SIG-M5 treated with dmso at 0.1 percent for 504 hours (cell line): ENCODE measurements around the gene TSSK2.

Experiments used
- DNase-seq: peaks from one replicate; lab custom pipeline; 2025; ENCODE audit not compliant: unreplicated experiment; lab: John Stamatoyannopoulos, UW

The TSSK2 gene

DNA sequence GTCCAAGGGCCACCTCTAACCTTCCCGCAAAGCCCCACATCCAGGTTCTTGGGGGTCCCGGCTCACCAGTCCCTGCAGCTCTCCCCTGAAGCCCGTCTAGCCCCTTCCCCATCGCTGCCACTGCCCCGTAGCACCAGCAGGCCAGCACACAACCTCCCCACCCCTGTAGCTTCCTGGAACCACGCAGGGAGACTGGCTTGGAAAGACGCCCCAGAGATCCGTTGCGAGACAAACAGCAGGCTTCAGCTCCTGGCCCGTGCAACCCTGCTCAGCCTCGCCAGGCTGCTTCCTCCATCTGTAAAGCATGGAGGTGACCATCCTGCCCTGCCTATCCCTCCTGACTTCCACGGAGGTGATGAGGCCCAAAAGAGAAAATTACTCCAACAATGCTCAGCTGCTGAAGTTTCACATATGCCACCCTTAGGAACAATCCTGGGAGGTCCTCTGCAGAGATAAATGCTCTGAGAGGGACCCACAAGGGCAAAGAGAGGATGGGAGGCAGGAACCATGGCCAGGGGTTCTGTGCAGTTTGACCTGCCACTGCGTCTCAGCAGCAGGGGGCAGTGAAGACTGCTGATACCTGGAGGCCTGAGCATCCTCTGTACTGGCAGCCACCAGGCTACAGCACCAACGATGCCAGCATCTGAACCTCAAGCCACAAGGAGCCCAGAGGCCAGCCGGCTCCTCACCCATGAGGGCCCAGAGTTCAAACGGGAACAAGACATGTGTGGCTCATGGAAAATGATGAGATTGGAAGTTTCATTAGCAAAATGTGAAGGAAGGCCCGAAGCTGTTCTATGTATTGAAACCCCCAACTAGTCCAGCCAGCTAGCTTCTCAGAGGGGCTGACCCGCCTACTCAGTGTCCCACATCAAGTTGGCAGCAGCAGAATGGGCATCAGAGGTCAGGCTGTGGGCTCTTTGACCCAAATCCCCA, 25.0 kb upstream of the TSSK2 start:
- no peak for DNase-seq

DNA sequence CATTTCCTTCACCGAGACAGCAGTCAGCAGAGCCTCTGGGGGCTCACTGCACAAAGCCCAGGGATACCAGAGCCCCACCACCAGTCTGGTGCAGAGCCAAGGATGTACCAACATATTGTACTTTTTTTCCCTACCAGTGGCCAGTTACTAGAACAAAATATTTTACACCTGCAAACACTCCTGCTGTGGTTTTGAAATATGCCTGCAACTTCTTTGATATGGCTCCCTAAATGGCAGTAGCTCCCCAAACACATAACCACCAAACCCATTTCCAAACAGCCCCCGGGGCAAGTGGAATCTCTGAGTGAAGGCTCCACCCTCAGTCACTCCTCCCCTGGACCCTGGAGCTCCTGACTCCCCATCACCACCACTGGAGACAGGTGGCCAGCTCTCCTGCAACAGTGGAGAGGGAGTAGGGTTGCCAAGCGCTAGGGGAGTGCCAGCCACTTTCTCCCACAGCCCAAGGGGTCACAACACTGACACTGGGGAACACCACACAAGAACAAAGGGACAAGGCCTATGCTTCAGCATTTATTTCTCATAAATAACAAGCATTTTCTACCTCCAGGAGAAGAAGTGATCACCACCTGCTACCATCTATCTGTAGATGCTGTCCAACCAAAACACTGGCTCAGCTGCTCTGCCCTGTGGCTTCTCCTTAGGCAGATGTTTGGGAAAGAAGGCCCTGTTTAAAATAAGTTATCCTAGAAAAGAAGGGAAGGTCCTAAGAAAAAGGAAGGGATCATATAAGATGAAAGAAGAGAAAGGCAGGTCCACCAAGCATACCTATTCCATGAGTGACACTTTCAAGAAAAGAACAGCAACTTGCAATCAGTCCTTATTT, 24.0 kb upstream of the TSSK2 start:
- no peak for DNase-seq

DNA sequence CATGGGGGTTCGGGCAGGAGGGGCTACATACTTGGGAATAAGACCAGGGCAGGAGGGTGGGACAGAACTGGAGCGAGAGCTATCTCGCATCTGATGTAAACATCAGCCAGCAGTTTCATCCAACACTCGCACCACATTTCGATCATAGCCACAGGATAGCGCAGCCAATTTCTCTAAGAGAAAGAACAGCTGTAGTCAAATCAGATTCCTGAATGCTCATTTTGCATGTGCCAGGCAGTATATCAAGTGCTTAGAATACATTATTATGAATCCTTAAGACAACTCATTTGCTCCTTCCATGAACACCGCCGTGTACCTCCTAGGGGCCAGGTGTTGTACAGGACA, 23.4 kb upstream of the TSSK2 start:
- no peak for DNase-seq

DNA sequence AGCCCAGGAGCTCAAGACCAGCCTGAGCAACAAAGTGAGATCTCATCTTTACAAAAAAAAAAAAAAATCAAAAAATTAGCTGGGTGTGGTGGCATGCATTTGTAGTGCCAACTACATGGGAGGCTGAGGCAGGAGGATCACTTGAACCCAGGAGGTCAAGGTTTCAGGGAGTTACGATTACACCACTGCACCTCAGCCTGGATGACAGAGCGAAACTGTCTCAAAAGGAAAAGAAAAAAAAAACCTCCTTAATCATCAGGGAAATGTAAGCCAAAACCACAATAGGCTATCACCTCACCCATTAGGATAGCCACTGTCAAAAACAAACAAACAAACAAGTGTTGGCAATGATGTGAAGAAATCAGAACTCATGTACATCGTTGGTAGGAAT, 22.3 kb upstream of the TSSK2 start:
- no peak for DNase-seq

DNA sequence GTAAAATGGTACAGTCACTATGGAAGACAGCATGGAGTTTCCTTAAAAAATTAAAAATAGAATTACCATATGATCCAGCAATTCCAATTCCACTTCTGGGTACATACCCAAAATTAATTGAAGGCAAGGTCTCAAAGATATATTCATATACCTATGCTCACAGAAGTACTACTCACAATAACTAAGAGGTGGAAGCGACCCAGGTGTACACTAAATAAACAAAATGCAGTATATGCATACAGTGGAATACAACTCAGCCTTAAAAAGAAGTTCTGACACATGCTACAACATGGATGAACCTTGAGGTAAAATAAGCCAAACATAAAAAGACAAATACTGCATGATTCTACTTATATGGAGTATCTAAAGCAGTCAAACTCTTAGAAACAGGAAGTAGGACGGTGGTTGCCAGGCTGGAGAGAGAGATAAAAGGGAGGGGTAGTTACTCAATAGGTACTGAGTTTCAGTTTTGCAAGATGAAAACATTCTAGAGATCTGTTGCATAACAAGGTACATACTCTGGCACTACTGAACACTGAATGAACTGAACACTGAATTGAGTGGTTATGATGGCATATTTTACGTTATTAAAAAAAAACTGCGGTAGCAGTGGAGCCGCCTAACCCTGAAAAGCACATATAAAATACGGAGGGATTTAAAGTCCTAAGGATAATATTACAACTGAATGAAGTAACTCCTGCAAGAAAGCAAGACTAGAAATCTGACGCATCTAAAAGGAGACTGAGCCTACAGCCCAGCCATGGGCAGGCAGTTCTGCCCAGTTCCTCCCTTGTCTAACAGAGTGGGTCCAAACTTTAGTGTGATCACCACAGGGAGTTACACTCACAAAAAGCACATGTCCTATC, 21.7 kb upstream of the TSSK2 start:
- DNase-seq = peak; percentile 99

DNA sequence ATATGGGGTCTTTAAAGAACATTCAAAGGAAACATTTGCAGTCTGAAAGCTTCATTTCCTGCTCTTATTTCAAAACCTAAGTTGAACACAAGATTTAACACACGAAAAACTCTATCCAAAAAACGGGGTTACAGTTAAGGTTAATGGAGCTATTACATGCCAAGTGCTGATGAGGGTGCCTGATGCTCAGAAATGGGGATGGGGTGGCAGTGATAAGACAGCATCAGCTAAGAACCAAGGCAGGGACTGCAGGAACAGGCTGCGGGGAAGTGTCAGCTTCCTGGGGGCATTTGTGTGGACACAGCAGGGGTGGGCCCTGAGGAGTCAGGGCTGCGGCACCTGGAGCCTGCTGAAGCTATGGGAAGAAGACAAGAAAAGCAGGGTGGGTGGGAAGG, 21.0 kb upstream of the TSSK2 start:
- DNase-seq = no peak

DNA sequence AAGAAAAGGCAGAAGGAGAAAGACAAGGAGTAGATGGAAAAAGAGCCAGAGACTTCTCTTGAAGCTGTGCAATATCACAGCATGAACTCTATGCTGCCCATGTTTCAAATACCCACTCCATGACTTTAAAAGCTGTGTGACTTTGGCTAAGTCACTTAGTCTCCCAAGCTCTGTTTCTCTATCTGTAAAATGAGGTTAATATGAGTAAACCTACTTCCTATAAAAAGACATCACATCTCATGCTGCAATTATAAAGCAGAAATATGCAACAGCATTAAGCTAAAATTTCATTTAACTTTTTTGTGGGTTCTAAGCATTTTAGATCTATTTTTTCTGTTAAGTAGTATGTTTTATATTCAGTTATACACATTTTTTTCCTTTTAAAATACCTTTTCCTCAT, 20.5 kb upstream of the TSSK2 start:
- DNase-seq = peak; percentile 16

DNA sequence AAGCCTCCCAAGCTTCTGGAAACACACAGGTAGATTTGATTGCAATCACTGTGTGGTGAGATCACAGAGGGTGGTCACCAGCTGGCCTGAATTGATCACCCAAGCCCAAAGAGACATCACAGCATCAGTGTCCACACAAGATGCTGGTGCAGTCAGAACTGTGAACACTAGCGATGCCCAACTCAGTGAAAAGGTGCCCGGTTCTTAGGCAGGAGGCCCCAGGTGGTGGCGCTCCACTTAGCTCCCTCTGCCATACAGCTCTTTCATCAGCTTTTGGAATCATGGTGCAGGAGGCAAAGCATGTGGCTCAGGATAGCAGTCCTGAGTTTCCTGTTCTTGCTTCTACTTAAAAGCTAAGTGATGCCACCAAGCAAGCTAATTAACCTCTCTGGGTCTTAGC, 20.0 kb upstream of the TSSK2 start:
- DNase-seq = no peak

DNA sequence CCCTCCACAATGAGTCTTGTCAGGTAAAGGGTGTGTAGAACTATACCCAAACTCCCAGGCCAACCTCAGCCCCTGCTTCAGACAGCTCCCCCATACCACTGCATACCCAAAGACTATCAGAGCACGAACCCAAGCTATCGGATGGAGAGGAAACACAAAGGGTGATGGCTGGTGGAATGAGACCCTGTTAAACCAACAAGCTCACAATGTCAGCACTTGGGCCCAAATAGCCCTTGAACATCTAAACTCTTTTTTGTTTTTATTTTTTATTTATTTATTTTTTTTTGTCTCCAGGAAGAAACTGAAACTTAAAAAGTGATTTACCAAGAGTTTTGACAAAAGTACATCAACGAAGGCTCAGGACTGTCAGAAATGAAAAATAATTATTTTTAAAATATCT, 19.5 kb upstream of the TSSK2 start:
- DNase-seq = no peak

DNA sequence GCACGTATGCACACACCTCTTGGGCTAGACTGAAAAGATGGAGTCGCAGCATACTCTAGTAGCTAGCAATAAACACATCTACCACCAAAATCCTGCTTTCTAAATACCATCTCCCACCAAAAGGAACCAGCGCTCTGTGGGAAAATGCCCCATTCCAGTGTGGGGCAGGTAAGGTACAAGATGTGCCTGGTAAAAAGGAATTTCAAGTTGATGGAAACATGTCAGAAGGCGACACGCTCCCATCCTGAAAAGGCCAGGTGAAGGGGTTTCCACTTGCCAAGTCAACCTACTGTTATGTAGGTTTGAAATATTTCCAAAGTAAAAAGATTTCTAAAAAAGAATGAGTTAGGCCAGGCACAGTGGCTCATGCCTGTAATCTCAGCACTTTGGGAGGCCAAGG, 17.7 kb upstream of the TSSK2 start:
- no peak for DNase-seq

DNA sequence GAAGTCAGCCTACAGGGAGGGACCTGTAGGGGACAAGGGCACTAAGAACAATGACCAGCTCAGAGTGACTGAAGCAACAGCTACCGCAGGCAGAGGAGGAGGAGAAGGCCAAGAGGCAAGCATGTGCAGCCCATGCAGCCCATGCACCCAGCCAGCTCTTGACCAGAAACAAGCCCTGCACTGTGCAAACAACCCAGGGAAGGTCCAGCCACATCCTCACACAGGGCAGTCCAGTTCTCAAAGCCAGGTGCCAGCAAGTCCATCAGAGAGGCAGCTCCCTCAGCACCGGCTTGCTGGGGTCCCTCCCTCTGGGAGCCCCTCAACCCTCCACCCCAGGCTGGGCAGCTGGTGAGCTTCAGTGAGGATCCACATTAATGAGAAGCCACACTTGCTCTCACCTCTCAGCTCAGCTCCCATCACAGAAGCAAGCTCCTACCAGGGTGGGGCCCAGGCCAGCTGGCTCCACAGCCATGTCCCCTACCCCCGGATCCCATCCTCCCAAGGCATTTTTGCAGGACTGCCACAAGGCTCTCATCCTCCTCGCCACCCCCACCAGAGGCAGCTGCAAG, 16.0 kb upstream of the TSSK2 start:
- no peak for DNase-seq

DNA sequence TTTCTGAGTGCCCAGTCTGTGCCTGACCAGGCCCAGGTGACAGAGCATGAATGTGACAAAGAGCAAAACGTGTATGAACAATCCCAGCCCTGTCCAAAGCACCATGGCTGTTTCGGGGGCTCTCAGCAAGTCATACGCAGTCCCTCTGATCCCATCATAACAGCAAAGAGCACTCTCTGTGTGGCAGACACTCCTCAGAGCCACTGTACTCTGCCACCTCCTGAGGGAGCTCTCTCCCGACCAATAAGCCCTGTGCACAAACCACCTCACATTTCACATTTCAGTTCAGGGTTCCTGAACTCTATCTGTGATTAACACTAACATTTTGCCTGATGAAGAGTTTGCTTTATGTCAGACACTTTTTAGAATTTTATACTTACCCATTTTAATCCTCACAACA, 15.5 kb upstream of the TSSK2 start:
- DNase-seq = no peak

DNA sequence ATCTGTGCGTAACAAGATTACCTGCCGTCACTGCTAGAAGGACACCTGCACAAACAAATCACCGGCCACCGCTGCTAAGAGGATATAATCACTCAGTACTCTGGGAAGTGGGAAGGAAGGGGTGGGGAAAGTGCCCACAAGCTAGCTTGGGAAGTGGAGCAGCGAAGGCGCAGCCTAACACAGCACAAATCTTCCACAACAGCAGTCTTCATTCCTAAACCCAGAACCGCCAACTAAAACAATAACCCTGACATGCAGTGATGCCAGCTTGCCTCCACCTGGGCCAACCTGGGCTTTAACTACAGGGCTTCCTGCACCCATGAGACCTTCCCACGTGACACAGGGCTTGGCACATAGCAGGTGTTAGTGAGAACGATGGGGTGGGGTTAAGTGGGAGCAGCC, 14.0 kb upstream of the TSSK2 start:
- DNase-seq = no peak

DNA sequence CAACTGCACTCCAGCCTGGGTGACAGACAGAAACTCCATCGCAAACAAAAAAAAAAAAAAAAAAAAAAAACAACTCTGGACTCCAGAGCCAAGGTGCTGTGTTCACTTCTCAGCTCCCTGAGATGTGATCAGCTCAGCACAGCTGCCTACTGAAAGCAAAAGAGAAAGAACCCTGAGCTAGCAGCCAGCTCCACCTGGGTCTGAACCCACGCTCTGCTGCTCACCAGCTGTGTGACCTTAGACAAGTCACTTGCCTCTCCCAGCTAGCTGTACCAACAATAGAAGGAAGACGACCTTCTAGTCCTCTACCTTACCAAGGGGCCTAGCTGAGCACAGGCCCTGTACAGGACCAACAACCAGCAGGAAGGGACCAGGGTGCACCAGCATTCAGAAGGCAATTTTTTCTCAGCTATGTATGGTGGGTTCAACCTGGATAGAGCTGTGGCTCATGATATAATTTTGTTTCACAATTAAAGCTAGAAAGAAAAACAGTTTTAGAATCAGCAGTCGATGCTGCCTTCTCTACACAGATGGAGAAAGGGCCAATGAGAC, 12.7 kb upstream of the TSSK2 start:
- no peak for DNase-seq

DNA sequence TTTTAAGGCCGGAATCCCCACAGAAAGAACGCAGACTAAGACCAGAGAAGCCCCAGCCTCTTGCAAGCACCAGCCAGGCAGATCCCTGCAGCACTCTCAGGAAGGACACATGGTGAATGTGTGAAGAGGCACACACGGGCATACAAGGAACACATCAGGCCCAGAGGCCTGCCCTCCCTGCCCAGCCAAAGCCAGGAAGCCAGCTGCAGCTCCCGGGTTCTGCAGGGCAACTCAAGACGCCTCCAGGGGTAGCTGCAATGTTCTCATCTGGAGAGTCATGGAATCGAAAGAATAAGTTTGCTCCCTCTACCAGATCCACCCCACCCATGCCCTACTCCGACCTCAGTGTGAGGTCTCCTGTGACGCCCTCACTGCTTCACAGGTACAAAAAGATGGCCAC, 11.2 kb upstream of the TSSK2 start:
- DNase-seq = no peak

DNA sequence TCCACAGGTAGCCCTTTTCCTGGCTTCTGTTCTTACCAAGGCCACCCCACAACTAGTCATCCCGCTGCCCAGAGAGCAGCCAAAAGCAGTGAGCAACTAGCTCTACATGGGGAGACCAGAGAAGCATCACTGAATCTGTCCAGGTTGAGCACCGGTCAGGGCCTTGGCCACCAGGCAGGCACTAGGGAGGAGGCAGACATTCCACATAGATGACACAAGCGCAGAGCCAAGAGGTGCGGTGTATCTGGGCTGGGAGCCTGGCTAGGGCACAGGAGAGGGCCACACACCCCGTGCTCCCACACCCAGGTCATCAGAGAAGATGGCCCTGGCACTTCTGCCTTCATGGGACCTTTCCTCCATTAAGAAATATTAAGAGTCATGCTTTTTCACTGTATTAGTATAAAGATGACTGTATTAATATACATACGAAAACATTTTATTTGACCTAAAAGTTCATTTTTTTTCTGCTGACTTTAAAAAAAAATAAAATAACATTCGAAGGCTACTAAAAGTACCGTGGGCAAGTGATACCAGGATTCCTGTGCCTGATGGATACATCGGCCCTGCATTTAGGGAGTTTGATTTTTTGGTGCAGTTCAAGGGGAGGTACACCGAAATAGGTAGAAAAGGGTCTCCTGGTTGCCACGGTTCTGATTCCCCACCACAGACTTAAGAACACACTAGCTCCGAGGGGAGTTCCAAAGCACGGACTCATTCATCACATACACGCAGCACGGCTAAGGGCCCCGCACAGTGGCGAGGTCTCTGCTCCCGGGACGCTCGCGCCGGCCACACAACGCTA, 10.1 kb upstream of the TSSK2 start:
- DNase-seq = peak; percentile 28

DNA sequence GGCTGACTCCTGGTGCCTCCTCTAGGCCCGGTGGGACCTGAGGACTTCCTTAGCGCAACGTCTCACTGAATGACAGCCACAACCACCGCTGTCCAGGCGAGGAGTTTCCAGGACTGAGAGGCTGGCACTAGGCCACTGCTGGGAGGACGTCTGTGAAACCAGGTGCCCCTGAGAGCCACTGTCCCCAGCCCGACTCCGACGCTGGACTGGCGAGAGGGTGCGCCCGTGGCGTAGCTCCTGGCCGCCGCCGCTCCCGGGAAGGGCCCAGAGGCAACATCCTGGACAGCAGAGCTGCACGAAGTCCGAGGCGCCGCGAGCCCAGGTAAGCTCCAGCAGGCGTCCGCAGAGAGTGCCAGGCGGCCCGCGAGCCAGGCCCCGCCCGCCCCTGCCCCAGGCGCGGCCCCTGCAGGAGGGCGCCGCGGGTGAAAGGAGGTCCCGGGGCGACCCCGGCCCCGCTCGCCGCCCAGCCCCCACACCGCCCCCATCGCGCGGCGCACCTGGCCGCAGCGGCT, 9.4 kb upstream of the TSSK2 start:
- DNase-seq = no peak

DNA sequence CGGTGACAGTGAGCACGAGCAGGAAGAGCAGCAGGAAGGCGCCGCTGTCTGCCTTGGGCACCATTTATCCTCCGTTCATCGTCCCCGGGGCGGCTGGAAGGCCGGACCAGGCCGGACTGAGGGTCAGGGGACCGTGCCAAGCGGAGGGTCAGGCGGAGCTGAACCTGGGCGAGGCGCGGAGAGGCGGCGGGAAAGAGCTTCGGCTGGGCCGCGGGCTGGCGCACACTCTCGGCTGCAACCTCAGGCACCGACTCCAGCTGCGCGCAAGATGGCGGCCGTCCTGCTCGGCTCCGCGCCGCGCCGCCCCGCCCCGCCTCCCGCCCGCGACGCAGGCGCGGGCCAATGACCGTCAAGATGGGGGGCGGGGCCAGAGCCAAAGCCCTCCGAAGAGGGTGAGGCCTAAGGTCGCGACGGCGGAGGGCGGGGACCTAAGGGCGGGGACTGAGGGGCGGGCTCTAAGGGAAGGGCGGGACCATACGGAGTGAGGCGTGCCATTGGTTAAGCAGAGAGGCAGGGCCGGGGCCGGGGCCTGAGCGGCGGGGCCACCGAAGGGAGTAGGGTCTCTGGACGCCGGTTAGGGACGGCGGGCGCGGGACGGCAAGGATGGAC, 8.9 kb upstream of the TSSK2 start, which contains the start of gene DGCR2:
Gene DGCR2 (minus strand): TSS at position 270 of the 609 bp plus-strand sequence. CDS start 206 bp downstream, at position 64.
- DNase-seq = peak; percentile 89
